RWPE2 (cell line): ENCODE results near the gene HOXD8.

Experiments used
- ATAC-seq: fragments of 200-7000 bp; cut with Tn5 transposase; 3 replicates; pipeline ENCODE4 v1.9.1; 2021; ENCODE audit warnings: low read depth
- DNase-seq: peaks from one replicate; pipeline ENCODE4 v3.0.0-alpha.2; 2020; ENCODE audit warnings: low spot score
- H3K27ac ChIP-seq: fragments of 450-650 bp; 2 replicates; pipeline ENCODE4 v1.5.1; 2017; ENCODE audit warnings: mild to moderate bottlenecking; ENCODE audit not compliant: poor library complexity, severe bottlenecking
- H3K27me3 ChIP-seq: fragments of 250-450 bp; sonication (Bioruptor Pico); 2 replicates; pipeline ENCODE4 v1.5.1; 2021; ENCODE audit warnings: mild to moderate bottlenecking, moderate library complexity; ENCODE audit not compliant: insufficient read depth, poor library complexity, severe bottlenecking
- H3K36me3 ChIP-seq: fragments of 250-450 bp; sonication (Bioruptor Pico); 2 replicates; pipeline ENCODE4 v1.5.1; 2020; ENCODE audit warnings: low read depth, mild to moderate bottlenecking, moderate library complexity
- H3K4me1 ChIP-seq: fragments of 250-450 bp; sonication (Bioruptor Pico); 2 replicates; pipeline ENCODE4 v1.5.1; 2021; ENCODE audit warnings: mild to moderate bottlenecking, moderate library complexity; ENCODE audit not compliant: insufficient read depth, poor library complexity, severe bottlenecking
- H3K4me3 ChIP-seq: fragments of 250-450 bp; sonication (Bioruptor Pico); 2 replicates; pipeline ENCODE4 v1.5.1; 2021; ENCODE audit warnings: mild to moderate bottlenecking, moderate library complexity; ENCODE audit not compliant: severe bottlenecking
- H3K9me3 ChIP-seq: fragments of 250-450 bp; sonication (Bioruptor Pico); 2 replicates; pipeline ENCODE4 v1.5.1; 2021; ENCODE audit warnings: mild to moderate bottlenecking, moderate library complexity; ENCODE audit not compliant: severe bottlenecking
- TF ChIP-seq, protein P1 (sequence below): fragments of 450-650 bp; IDR thresholded peaks from one replicate; pipeline ENCODE4 v1.5.1; 2017; ENCODE audit warnings: mild to moderate bottlenecking, moderate library complexity; ENCODE audit not compliant: poor library complexity, severe bottlenecking

Gene HOXD8

DNA sequence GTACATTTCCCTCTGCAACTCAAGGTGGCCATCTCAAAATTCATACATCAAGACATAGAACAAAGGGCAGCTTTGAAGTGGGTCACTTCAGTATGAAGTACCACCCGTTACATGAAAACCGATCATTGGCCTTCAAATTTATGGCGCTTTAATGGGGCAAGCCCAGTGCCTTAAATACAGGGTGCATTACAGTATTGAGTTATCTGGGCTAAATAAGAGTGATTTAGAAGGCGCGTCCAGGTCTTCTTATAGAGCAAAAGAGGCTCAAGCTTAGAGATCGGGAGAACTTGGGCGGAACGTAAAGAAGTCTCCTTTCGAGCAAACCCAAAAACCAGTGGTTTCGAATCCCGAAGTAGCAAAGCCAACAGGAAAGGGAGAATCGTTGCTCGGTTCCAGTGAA, 34.7 kb downstream of the HOXD8 start:
- Histone ChIP-seq H3K4me1 (no peaks in the 10 kb centered on the region), H3K27me3 (peaks cover 69% of the 10 kb centered on the region), H3K9me3 (no peaks in the 10 kb centered on the region), H3K36me3 (no peaks in the 10 kb centered on the region), H3K27ac (no peak overlapping the region), H3K4me3 (no peak overlapping the region)
- no peak for DNase-seq
- TF ChIP-seq, protein P1, sequence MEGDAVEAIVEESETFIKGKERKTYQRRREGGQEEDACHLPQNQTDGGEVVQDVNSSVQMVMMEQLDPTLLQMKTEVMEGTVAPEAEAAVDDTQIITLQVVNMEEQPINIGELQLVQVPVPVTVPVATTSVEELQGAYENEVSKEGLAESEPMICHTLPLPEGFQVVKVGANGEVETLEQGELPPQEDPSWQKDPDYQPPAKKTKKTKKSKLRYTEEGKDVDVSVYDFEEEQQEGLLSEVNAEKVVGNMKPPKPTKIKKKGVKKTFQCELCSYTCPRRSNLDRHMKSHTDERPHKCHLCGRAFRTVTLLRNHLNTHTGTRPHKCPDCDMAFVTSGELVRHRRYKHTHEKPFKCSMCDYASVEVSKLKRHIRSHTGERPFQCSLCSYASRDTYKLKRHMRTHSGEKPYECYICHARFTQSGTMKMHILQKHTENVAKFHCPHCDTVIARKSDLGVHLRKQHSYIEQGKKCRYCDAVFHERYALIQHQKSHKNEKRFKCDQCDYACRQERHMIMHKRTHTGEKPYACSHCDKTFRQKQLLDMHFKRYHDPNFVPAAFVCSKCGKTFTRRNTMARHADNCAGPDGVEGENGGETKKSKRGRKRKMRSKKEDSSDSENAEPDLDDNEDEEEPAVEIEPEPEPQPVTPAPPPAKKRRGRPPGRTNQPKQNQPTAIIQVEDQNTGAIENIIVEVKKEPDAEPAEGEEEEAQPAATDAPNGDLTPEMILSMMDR: no peak
- ATAC-seq: no peak

- TF ChIP-seq, protein P1: no peak
- H3K27me3 ChIP-seq: peaks cover 65% of the 10 kb centered on the region
- H3K4me1 ChIP-seq: no peaks in the 10 kb centered on the region
- no peak for DNase-seq
- no peaks in the 10 kb centered on the region for H3K9me3 ChIP-seq
- ATAC-seq: no peak
- H3K4me3 ChIP-seq: no peak overlapping the region
- no peak overlapping the region for H3K27ac ChIP-seq
- H3K36me3 ChIP-seq: no peaks in the 10 kb centered on the region
These were observed 35.3 kb downstream of the HOXD8 start for GRCh38 chr2:176164611-176165369.

DNA sequence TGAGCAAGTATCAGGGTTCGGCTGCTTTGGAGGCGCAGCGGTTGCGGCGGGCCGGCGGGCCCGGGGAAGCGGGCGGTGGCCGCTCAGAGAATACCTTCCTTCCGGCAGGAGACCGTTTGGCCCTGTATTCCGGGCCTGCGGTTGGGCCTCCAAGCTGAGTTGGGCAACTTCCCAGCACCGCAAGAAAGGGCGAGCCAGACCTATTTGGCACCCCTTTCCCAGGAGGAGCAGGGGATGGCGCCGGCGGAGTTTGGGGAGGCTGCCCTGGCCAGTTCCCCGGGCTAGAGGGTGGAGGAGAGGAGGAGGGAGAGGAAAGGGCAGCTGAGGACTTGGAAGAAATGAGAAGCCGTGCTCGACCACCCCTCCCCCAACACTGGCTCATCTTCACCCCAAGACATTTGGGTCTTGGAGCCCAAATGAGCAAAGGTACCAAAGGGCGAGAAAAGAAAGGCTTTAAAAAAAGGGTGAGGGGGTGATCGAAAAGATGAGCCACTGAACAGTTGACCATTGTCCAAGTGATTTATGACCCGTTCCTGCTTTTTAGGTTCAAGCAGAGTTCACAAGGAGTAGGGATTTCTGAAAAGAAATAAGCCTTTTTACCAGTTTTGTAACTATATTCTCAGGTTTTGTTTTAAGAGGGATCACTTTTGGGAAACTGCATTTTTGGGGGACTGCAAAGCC, 36.0 kb downstream of the HOXD8 start:
- Histone ChIP-seq H3K27me3 (peaks cover 58% of the 10 kb centered on the region), H3K36me3 (no peaks in the 10 kb centered on the region), H3K4me1 (no peaks in the 10 kb centered on the region), H3K27ac (no peak overlapping the region), H3K4me3 (no peak overlapping the region), H3K9me3 (no peaks in the 10 kb centered on the region)
- DNase-seq (no peak), ATAC-seq (no peak)
- TF ChIP-seq, protein P1: no peak

GRCh38 chr2:176166272-176166671, 36.8 kb downstream of the HOXD8 start:
- DNase-seq (no peak), ATAC-seq (no peak)
- Histone ChIP-seq H3K9me3 (no peaks in the 10 kb centered on the region), H3K4me3 (no peak overlapping the region), H3K4me1 (no peaks in the 10 kb centered on the region), H3K27ac (no peak overlapping the region), H3K27me3 (peaks cover 50% of the 10 kb centered on the region), H3K36me3 (no peaks in the 10 kb centered on the region)
- TF ChIP-seq, protein P1: no peak

DNA sequence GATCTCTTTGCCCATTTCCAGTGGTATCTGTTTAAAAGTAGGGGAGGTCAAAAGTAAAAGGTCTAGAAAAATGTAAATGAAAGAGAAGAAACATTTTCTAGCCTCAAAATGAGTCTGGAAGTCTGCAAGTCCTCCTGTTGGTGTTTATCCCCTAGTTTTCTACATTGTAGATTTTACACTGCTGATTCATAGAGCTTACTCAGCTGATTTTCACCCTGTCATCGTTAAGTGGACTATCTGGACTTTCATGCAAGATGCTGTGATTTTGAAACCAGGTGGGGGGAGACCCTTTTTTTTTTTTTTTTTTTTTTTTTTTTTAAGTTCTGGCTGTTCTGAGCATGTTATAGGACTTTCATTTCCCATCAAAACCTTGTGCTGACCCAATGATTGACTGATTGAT, 37.9 kb downstream of the HOXD8 start:
- Histone ChIP-seq H3K27me3 (peaks cover 39% of the 10 kb centered on the region), H3K9me3 (no peaks in the 10 kb centered on the region), H3K4me3 (no peak overlapping the region), H3K36me3 (no peaks in the 10 kb centered on the region), H3K4me1 (no peaks in the 10 kb centered on the region), H3K27ac (no peak overlapping the region)
- TF ChIP-seq, protein P1: no peak
- ATAC-seq (no peak), DNase-seq (no peak)
